A549 (cell line): ENCODE results near the gene SLC7A6OS.

Source experiments
- ATOH8 ChIP-seq: fragments of 250-450 bp; sonication (Bioruptor Pico); IDR thresholded peaks from 2 replicates; pipeline ENCODE4 v1.5.0; 2020; ENCODE audit warnings: low read depth, mild to moderate bottlenecking, moderate library complexity
- CHD2 ChIP-seq: fragments of 150-350 bp; IDR thresholded peaks from 2 replicates; pipeline ENCODE4 v1.6.1; 2014; ENCODE audit warnings: low read length; ENCODE audit not compliant: partially characterized antibody
- CTCF ChIP-seq: fragments of >200 bp; sonication (Bioruptor Twin); formaldehyde crosslinking; IDR thresholded peaks from 3 replicates; pipeline ENCODE4 v1.5.1; 2016
- ESRRA ChIP-seq: fragments of 150-350 bp; IDR thresholded peaks from 2 replicates; pipeline ENCODE4 v1.6.1; 2014; ENCODE audit warnings: mild to moderate bottlenecking, low read length, borderline replicate concordance
- FOSB ChIP-seq: fragments of 250-450 bp; sonication (Bioruptor Pico); IDR thresholded peaks from 2 replicates; pipeline ENCODE4 v1.5.0; 2020; ENCODE audit warnings: mild to moderate bottlenecking, moderate library complexity
- KDM1A ChIP-seq: fragments of 200-600 bp; sonication (generic); IDR thresholded peaks from 2 replicates; pipeline ENCODE4 v1.6.1; 2016; ENCODE audit warnings: low read depth, mild to moderate bottlenecking
- MAFK ChIP-seq: fragments of 450-650 bp; IDR thresholded peaks from 2 replicates; pipeline ENCODE4 v1.6.1; 2014; ENCODE audit not compliant: partially characterized antibody
- MAX ChIP-seq: IDR thresholded peaks from 2 replicates; pipeline ENCODE4 v1.6.1; 2012
- NR3C1 ChIP-seq: fragments of >200 bp; sonication (Bioruptor Twin); formaldehyde crosslinking; IDR thresholded peaks from 3 replicates; pipeline ENCODE4 v1.6.1; 2017
- POLR2A ChIP-seq: IDR thresholded peaks from 2 replicates; pipeline ENCODE4 v1.6.1; 2012; ENCODE audit warnings: mild to moderate bottlenecking, low read length
- RFX5 ChIP-seq: fragments of 450-650 bp; IDR thresholded peaks from 2 replicates; pipeline ENCODE4 v1.7.1; 2014; ENCODE audit warnings: antibody characterized with exemption, mild to moderate bottlenecking, moderate library complexity
- USF2 ChIP-seq: fragments of 450-650 bp; IDR thresholded peaks from 2 replicates; pipeline ENCODE4 v1.6.1; 2014; ENCODE audit warnings: antibody characterized with exemption

GRCh38 chr16:68291227-68291626, 19.5 kb downstream of the SLC7A6OS start:
- TF ChIP-seq POLR2A = no peak
- TF ChIP-seq CTCF = no peak
- no peak for TF ChIP-seq USF2
- no peak for TF ChIP-seq CHD2
- TF ChIP-seq KDM1A = no peak
- TF ChIP-seq RFX5 = no peak
- TF ChIP-seq MAFK = no peak
- no peak for TF ChIP-seq FOSB (CRISPR knock-in tag)
- TF ChIP-seq NR3C1 = no peak
- TF ChIP-seq ATOH8 (CRISPR knock-in tag) = no peak
- no peak for TF ChIP-seq ESRRA
- TF ChIP-seq MAX = no peak
